Astrocyte of the cerebellum (primary cell): Measurements from ENCODE around the gene OR4K15.

Experiments
- DNase-seq: peaks from one replicate; pipeline ENCODE4 v3.0.0-alpha.2; 2011; ENCODE audit warnings: low read depth
- H3K4me3 ChIP-seq: 2 replicates; pipeline ENCODE4 v1.5.1; 2011; ENCODE audit warnings: mild to moderate bottlenecking, low read depth, low read length, moderate library complexity
- in situ Hi-C: cut with HindIII; loops from 2 replicates; pipeline ENCODE4 v1.10.0; 2017; ENCODE audit warnings: low sequenced_read_pairs
- TF ChIP-seq, protein P1 (sequence below): IDR thresholded peaks from 2 replicates; pipeline ENCODE4 v1.5.1; 2012; ENCODE audit warnings: low read length, low read depth, moderate library complexity, mild to moderate bottlenecking; ENCODE audit errors: missing control alignments

Gene OR4K15

DNA sequence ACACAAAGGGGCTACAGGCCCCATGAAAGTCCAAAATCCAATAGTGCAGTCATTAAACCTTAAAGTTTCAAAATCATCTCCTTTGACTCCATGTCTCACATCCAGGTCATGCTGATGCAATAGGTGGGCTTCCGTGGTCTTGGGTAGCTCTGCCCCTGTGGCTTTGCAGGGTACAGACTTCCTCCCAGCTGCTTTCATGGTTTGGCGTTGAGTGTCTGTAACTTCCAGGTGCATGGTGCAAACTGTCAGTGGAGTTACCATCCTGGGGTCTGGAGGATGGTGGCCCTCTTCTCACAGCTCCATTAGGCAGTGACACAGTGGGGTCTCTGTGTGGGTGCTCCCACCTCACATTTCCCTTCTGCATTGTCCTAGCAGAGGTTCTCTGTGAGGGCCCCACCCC lies 18.0 kb downstream of the OR4K15 start:
- H3K4me3 ChIP-seq = no peak overlapping the region
- TF ChIP-seq, protein P1, sequence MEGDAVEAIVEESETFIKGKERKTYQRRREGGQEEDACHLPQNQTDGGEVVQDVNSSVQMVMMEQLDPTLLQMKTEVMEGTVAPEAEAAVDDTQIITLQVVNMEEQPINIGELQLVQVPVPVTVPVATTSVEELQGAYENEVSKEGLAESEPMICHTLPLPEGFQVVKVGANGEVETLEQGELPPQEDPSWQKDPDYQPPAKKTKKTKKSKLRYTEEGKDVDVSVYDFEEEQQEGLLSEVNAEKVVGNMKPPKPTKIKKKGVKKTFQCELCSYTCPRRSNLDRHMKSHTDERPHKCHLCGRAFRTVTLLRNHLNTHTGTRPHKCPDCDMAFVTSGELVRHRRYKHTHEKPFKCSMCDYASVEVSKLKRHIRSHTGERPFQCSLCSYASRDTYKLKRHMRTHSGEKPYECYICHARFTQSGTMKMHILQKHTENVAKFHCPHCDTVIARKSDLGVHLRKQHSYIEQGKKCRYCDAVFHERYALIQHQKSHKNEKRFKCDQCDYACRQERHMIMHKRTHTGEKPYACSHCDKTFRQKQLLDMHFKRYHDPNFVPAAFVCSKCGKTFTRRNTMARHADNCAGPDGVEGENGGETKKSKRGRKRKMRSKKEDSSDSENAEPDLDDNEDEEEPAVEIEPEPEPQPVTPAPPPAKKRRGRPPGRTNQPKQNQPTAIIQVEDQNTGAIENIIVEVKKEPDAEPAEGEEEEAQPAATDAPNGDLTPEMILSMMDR = no peak
- no peak for DNase-seq
- in situ Hi-C loops = no loop called here

DNA sequence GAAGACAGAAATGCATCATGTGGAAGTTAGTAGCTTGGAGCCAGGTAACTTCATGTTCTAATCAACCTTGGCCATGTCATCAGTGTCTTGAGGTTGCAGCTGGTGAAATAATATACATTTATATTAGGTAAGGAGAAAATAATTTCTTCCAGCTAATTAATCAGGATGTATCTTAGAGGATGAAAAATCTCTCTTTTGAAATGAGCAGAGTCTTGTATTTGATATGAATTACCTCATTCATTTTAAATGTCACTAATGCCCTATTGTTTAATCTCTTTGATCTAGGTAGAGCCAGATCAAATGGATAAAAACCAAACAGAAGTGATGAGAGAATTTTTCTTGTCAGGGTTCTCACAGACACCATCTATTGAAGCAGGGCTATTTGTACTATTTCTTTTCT lies 26.5 kb downstream of the OR4K15 start, which contains the start of gene OR4Q2:
Gene OR4Q2, plus strand, starts transcription at position 301 of the 400 bp plus-strand sequence.
- no peak within 1 kb of the TSS for H3K4me3 ChIP-seq
- TF ChIP-seq, protein P1 = no peak
- DNase-seq = no peak
- in situ Hi-C loops = no loop called here

DNA sequence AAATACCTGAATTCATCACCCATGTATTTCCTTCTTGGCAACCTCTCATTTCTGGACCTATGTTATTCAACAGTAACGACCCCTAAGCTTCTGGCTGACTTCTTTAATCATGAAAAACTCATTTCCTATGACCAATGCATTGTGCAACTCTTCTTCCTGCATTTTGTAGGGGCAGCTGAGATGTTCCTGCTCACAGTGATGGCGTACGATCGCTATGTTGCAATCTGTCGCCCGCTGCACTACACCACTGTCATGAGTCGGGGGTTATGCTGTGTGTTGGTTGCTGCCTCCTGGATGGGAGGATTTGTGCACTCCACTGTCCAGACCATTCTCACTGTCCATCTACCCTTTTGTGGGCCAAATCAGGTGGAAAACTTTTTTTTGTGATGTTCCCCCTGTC lies 26.9 kb downstream of the OR4K15 start:
- no peak for DNase-seq
- in situ Hi-C loops = no loop called here
- TF ChIP-seq, protein P1 = no peak
- H3K4me3 ChIP-seq = no peak overlapping the region

DNA sequence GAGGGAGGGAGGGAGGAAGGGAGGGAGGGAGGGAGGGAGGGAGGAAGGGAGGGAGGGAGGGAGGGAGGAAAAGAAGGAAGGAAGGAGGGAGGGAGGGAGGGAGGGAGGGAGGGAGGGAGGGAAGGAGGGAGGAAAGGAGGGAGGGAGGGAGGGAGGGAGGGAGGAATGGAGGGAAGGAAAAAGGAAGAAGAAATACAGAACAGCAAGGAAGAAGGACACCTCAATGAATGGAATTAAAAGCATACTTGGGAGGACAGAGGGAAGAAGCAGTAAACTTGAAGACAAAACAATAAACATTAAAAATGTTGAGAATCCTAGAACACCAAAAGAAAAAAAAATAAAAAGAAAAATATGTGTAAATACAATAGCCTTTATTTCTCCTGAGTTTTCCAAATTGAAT lies 32.8 kb downstream of the OR4K15 start:
- TF ChIP-seq, protein P1 = no peak
- DNase-seq = no peak
- no peak overlapping the region for H3K4me3 ChIP-seq
- in situ Hi-C loops = no loop called here

DNA sequence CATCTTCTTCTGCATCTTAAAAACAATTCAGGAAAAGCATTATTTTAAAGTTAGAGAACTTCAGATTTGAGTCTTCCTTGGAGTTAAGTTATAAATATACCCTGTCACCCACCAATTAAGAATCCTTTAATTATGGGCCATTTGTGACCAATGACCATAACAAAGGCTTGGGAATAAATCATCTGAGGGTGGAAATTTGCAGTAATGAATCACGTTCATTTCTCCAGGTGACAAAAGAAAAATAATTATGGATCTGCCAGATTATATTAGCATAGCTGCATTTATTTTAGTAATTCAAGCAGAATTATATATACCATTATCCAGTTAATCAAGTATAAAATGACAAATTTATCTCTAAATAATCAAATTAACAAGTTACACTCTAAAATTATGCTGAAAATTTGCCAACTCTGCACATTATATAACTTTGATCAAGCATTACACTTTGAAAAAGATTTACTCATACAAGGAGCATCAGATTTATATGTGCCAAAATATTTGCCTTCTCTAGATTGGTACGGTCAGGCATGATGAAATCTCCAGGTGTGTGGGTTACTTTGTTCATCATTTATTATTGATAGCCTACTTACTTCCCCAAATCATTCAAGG lies 44.0 kb downstream of the OR4K15 start, which contains the start of gene OR4K14:
Gene OR4K14, minus strand, starts transcription at position 51 of the 609 bp plus-strand sequence. CDS start 4,114 bp downstream, outside the sequence.
- no peak for DNase-seq
- in situ Hi-C loops = no loop called here
- TF ChIP-seq, protein P1 = no peak
- no peak within 1 kb of the TSS for H3K4me3 ChIP-seq
